ENCODE measurements around the gene SCYL1. TPM values are rescaled to one million over a fixed set of nuclear protein-coding genes. Genes with fewer than 3 reads are reported as not detected.

The SCYL1 gene
- total and polyA plus RNA-seq, 2 of the 4 experiments (the other 2 are of a cell fraction) = 96.4 to 150 TPM

DNA sequence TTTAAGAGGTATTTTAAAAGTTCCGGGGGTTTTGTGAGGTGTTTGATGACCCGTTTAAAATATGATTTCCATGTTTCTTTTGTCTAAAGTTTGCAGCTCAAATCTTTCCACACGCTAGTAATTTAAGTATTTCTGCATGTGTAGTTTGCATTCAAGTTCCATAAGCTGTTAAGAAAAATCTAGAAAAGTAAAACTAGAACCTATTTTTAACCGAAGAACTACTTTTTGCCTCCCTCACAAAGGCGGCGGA, 26.2 kb upstream of the SCYL1 start:
- peak overlapping the region; percentile 72 for H3K4me3 ChIP-seq (ENCODE audit: insufficient read depth, low read depth, low read length)
- H2AK5ac ChIP-seq (ENCODE audit: low read depth, low read length) = 0 out of 2 replicates have a peak overlapping the region, but pooled peaks have one; percentile 98
- H3K4me1 ChIP-seq (ENCODE audit: control insufficient read depth, insufficient read depth, low read length) = peaks cover 5% of the 10 kb centered on the region
- peaks cover 20% of the 10 kb centered on the region for H3K36me3 ChIP-seq (ENCODE audit: control insufficient read depth, insufficient read depth, low read length)
- BruUV-seq (replicated peaks) = no TSS peak
- no peak for DNase-seq
- no peaks in the 10 kb centered on the region for H3K9me3 ChIP-seq (ENCODE audit: control insufficient read depth, insufficient read depth, low read length)
- peak overlapping the region; percentile 100 for H3K23ac ChIP-seq (ENCODE audit: low read depth, low read length)
- CTCF ChIA-PET = interaction anchor here (1.2 to 2.6 kb wide), 4 partner anchors 10 to 79 kb away, joined by 5 to 12 read pairs (median 7); no protein-coding TSS in a partner anchor
- peak overlapping the region; percentile 99 for H3K27ac ChIP-seq (ENCODE audit: insufficient read depth, low read length)
- POLR2A ChIA-PET (ENCODE audit: unreplicated experiment) = interaction anchor here (0.5 to 14.2 kb wide), 30 partner anchors 9 to 203 kb away, joined by 3 to 494 read pairs (median 7); partner anchors contain the start of genes DPF2, FRMD8, NEAT1 and SCYL1
- peak overlapping the region; percentile 96 for H2BK120ac ChIP-seq (ENCODE audit: low read depth, low read length)
- no peaks in the 10 kb centered on the region for H3K27me3 ChIP-seq (ENCODE audit: control insufficient read depth, insufficient read depth, low read length)
- peak overlapping the region; percentile 71; the same call in 2 of the 3 replicates for H2BK15ac ChIP-seq (ENCODE audit: low read depth, low read length)
- dilution Hi-C loops (cut with HindIII; ENCODE audit: low sequenced_read_pairs, unreplicated experiment) (no loop called here), in situ Hi-C loops (cut with MboI; ENCODE audit: low sequenced_read_pairs) (no loop called here), intact Hi-C loops (cut with micrococcal nuclease) (loop anchor here (2.0 kb wide), 2 partner anchors 50 to 78 kb away; no protein-coding TSS in a partner anchor)
- H4K20me1 ChIP-seq (ENCODE audit: insufficient read depth, low read length) = peaks cover 42% of the 10 kb centered on the region
- WGBS, 2 experiments (ENCODE audit: extremely low coverage in 2 of 2, insufficient read length in 1 of 2) = no CpG with 5 or more reads among the region's 6 CpGs
- H2BK5ac ChIP-seq (ENCODE audit: low read depth, low read length, poor library complexity, severe bottlenecking) = peak overlapping the region; percentile 96
- peak overlapping the region; percentile 100 for H3K4ac ChIP-seq (ENCODE audit: low read depth, low read length)
- peak overlapping the region; percentile 100 for H4K5ac ChIP-seq (ENCODE audit: low read depth, low read length)
- H3K18ac ChIP-seq (ENCODE audit: low read depth, low read length) = peak overlapping the region; percentile 99
- no peak for ATAC-seq (ENCODE audit: low read depth)
- peaks cover 0 to 14% of the 10 kb centered on the region in 2 experiments; a peak in 3 of 4 replicates for H3K79me1 ChIP-seq (ENCODE audit: low read depth in 1 of 2, low read length in 2 of 2)
- peak overlapping the region; percentile 100 for H4K91ac ChIP-seq (ENCODE audit: insufficient read depth, low read depth, low read length)
- H4K8ac ChIP-seq (ENCODE audit: low read depth in 2 of 2, low read length in 2 of 2) = peak overlapping the region; percentile 92 to 96
- H3K9me1 ChIP-seq (ENCODE audit: insufficient read depth, low read length) = no peaks in the 10 kb centered on the region
- H2BK20ac ChIP-seq (ENCODE audit: low read depth, low read length) = peak overlapping the region; percentile 92
- no peak for TF ChIP-seq RFX5 (IDR thresholded peaks at IDR 0.05; ENCODE audit: low read depth, low read length)
- no peak for TF ChIP-seq BHLHE40 (IDR thresholded peaks at IDR 0.05; ENCODE audit: low read depth, low read length)
- no peak for TF ChIP-seq FOS (IDR thresholded peaks at IDR 0.05; ENCODE audit: low read depth, low read length)
- no peak for TF ChIP-seq RCOR1 (IDR thresholded peaks at IDR 0.05; ENCODE audit: insufficient replicate concordance, low read length)
- TF ChIP-seq MXI1 (IDR thresholded peaks at IDR 0.05; ENCODE audit: borderline replicate concordance, low read depth, low read length) = no peak
- TF ChIP-seq, protein P1, sequence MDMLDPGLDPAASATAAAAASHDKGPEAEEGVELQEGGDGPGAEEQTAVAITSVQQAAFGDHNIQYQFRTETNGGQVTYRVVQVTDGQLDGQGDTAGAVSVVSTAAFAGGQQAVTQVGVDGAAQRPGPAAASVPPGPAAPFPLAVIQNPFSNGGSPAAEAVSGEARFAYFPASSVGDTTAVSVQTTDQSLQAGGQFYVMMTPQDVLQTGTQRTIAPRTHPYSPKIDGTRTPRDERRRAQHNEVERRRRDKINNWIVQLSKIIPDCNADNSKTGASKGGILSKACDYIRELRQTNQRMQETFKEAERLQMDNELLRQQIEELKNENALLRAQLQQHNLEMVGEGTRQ (IDR thresholded peaks at IDR 0.05; ENCODE audit: low read depth, low read length) = no peak
- TF ChIP-seq CHD1 (IDR thresholded peaks at IDR 0.05; ENCODE audit: low read depth, low read length) = no peak
- TF ChIP-seq MAZ (IDR thresholded peaks at IDR 0.05; ENCODE audit: borderline replicate concordance, low read depth, low read length) = no peak
- no peak for TF ChIP-seq CEBPB (IDR thresholded peaks at IDR 0.05; ENCODE audit: low read depth, low read length)
- TF ChIP-seq RAD21 (IDR thresholded peaks at IDR 0.05; ENCODE audit: low read length) = no peak
- no peak overlapping the region for H2AK9ac ChIP-seq (replicated peaks; ENCODE audit: low read depth, low read length, poor library complexity)
- H3K14ac ChIP-seq (replicated peaks; ENCODE audit: low read depth, low read length) = peak overlapping the region; percentile 100
- peak overlapping the region; percentile 100 for H3K56ac ChIP-seq (ENCODE audit: extremely low read depth, insufficient read depth, low read length)
- peak overlapping the region; percentile 97 for H3K4me2 ChIP-seq (ENCODE audit: low read depth, low read length)
- peak overlapping the region; percentile 60 for H2AFZ ChIP-seq (replicated peaks; ENCODE audit: low read length, poor library complexity)
- peak overlapping the region; percentile 99 for H3K9ac ChIP-seq (ENCODE audit: low read depth, low read length)

Measured in IMR-90 (cell line).